Keratinocyte (primary cell): ENCODE data around the gene RIOK2. TPM values are rescaled to one million over a fixed set of nuclear protein-coding genes. Genes with fewer than 3 reads are reported as not detected.

ENCODE experiments used
- DNase-seq: peaks from one replicate; pipeline ENCODE4 v3.0.0-alpha.2; 2011; ENCODE audit warnings: low read depth, missing footprints, low spot score
- FAIRE-seq: peaks from 2 replicates; lab custom pipeline; 2011; peaks lifted over from hg19 to GRCh38; lab: Jason Lieb, UNC
- H2AFZ ChIP-seq: 2 replicates; pipeline ENCODE4 v1.6.0; 2012; ENCODE audit warnings: low read length, control low read depth, inconsistent platforms; ENCODE audit not compliant: control insufficient read depth
- H3K27ac ChIP-seq: 2 replicates; pipeline ENCODE4 v1.5.1; 2011; ENCODE audit warnings: low read length; ENCODE audit not compliant: control insufficient read depth, insufficient read depth
- H3K27me3 ChIP-seq: 3 replicates; pipeline ENCODE4 v1.6.0; 2011; ENCODE audit warnings: low read length; ENCODE audit not compliant: control insufficient read depth, insufficient read depth; ENCODE audit errors: extremely low read depth
- H3K36me3 ChIP-seq, 2 experiments: 2 replicates in 1 of 2; 3 replicates in 1 of 2; pipeline ENCODE4 v1.5.1; 2011; ENCODE audit warnings: low read length in 2 of 2, mild to moderate bottlenecking in 1 of 2; ENCODE audit not compliant: control insufficient read depth in 2 of 2, insufficient read depth in 2 of 2; ENCODE audit errors: extremely low read depth in 1 of 2
- H3K4me1 ChIP-seq: 3 replicates; pipeline ENCODE4 v1.5.1; 2011; ENCODE audit warnings: low read length; ENCODE audit not compliant: control insufficient read depth, insufficient read depth; ENCODE audit errors: extremely low read depth
- H3K4me2 ChIP-seq: 3 replicates; pipeline ENCODE4 v1.6.0; 2011; ENCODE audit warnings: low read depth, low read length; ENCODE audit not compliant: control insufficient read depth, insufficient read depth; ENCODE audit errors: extremely low read depth
- H3K4me3 ChIP-seq, 3 experiments: fragments of 200-600 bp in 1 of 3; sonication (generic) in 1 of 3; 2 replicates in 2 of 3; 3 replicates in 1 of 3; pipeline ENCODE4 v1.5.1; 2011 to 2016; ENCODE audit warnings: low read length in 3 of 3, mild to moderate bottlenecking in 3 of 3, control low read depth in 2 of 3, inconsistent platforms in 1 of 3, low read depth in 1 of 3, mixed read lengths in 1 of 3, mixed run types in 1 of 3, moderate library complexity in 1 of 3; ENCODE audit not compliant: control insufficient read depth in 2 of 3, insufficient read depth in 2 of 3; ENCODE audit errors: extremely low read depth in 1 of 3
- H3K79me2 ChIP-seq: 2 replicates; pipeline ENCODE4 v1.6.0; 2012; ENCODE audit warnings: low read length; ENCODE audit not compliant: control insufficient read depth, insufficient read depth
- H3K9ac ChIP-seq: 3 replicates; pipeline ENCODE4 v1.6.0; 2011; ENCODE audit warnings: low read length; ENCODE audit not compliant: control insufficient read depth, insufficient read depth; ENCODE audit errors: extremely low read depth
- H3K9me1 ChIP-seq: 3 replicates; pipeline ENCODE4 v1.6.0; 2011; ENCODE audit warnings: low read length; ENCODE audit not compliant: control insufficient read depth, insufficient read depth; ENCODE audit errors: extremely low read depth
- H3K9me3 ChIP-seq: 2 replicates; pipeline ENCODE4 v1.5.1; 2012; ENCODE audit warnings: low read depth, low read length; ENCODE audit not compliant: control insufficient read depth
- H4K20me1 ChIP-seq: 3 replicates; pipeline ENCODE4 v1.6.0; 2011; ENCODE audit warnings: low read length; ENCODE audit not compliant: control insufficient read depth, insufficient read depth; ENCODE audit errors: extremely low read depth
- CTCF ChIP-seq, 3 experiments: IDR thresholded peaks in 1 of 3; conservative IDR thresholded peaks in 1 of 3; optimal IDR thresholded peaks in 1 of 3; 2 replicates in 2 of 3; 3 replicates in 1 of 3; pipeline versions ENCODE3 to v1.5.1; 2011; ENCODE audit warnings: low read length in 3 of 3, mild to moderate bottlenecking in 3 of 3, moderate library complexity in 2 of 3, control low read depth in 1 of 3, inconsistent platforms in 1 of 3; ENCODE audit not compliant: insufficient read depth in 2 of 3; ENCODE audit errors: extremely low read depth in 1 of 3
- EZH2 ChIP-seq: IDR thresholded peaks from one replicate; pipeline ENCODE4 v1.6.1; 2012; ENCODE audit warnings: inconsistent platforms, mild to moderate bottlenecking, low read length, moderate library complexity
- dilution Hi-C: fragments of 300-500 bp; cut with MboI; formaldehyde crosslinking; loops from one replicate; pipeline ENCODE4 v1.7.0; 2020; ENCODE audit warnings: low sequenced_read_pairs; ENCODE audit not compliant: extremely low pct_ligation_motif_present
- polyA plus RNA-seq, 5 experiments: library from polyadenylated mRNA; depleted of rRNA in 3 of 5; stranded (reverse) in 3 of 5; stranded (forward) in 1 of 5; unstranded in 1 of 5; fragments of >200 nt; gene quantifications; 1 replicate in 1 of 5; 2 replicates in 3 of 5; 3 replicates in 1 of 5; pipeline versions ENCODE4 v1.2.1 to v1.2.3, GENCODE V29; 2011 to 2012; ENCODE audit warnings: missing spikeins in 2 of 5, low read depth in 1 of 5, low replicate concordance in 1 of 5

Gene RIOK2
- polyA plus RNA-seq, 1 donor (not counting 4 experiments of a cell fraction or from before 2014, with no cell fraction given): 34.5 TPM

DNA sequence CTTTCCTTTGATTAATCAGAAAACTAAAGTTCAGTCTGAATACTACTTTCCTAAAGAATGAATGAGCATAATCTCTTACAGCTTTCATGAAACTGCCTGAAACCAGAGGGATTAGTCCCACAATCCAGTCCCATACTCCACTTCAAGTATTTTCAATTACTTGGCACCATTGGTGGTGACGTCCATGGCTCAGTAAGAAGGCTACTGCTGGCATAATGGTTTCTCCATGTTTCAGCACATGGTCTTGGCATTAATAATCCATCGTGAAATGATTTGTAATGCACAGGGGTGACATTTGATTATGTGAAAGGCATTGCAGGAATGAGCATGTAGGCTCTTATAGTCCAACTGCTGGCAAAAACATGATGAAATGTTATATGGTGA is 64.0 kb downstream of the RIOK2 start:
- DNase-seq (no peak), FAIRE-seq (no peak)
- Histone ChIP-seq H3K9ac (no peak overlapping the region), H3K4me2 (no peak overlapping the region), H3K9me1 (no peaks in the 10 kb centered on the region), H4K20me1 (no peaks in the 10 kb centered on the region), H3K79me2 (no peaks in the 10 kb centered on the region), H3K4me3 (no peak overlapping the region), H2AFZ (no peak overlapping the region), H3K27ac (no peak overlapping the region), H3K27me3 (peaks cover 5% of the 10 kb centered on the region), H3K9me3 (no peaks in the 10 kb centered on the region), H3K4me1 (no peaks in the 10 kb centered on the region), H3K36me3 (no peaks in the 10 kb centered on the region)
- TF ChIP-seq CTCF (optimal IDR thresholded peaks at IDR 0.05 in 1 of 3, IDR thresholded peaks at IDR 0.05 in 1 of 3, conservative IDR thresholded peaks at IDR 0.05 in 1 of 3; ENCODE audit: extremely low read depth in 1 of 3, insufficient read depth in 2 of 3, low read length in 3 of 3) (no peak), EZH2 (no peak)
- dilution Hi-C loops: no loop called here

GRCh38 chr5:97118261-97119006 is 64.6 kb downstream of the RIOK2 start:
- no peaks in the 10 kb centered on the region for H3K36me3 ChIP-seq
- H3K9me1 ChIP-seq: no peaks in the 10 kb centered on the region
- no peaks in the 10 kb centered on the region for H4K20me1 ChIP-seq
- H3K4me2 ChIP-seq: no peak overlapping the region
- H3K9ac ChIP-seq: no peak overlapping the region
- no peak for TF ChIP-seq CTCF (optimal IDR thresholded peaks at IDR 0.05 in 1 of 3, IDR thresholded peaks at IDR 0.05 in 1 of 3, conservative IDR thresholded peaks at IDR 0.05 in 1 of 3; ENCODE audit: extremely low read depth in 1 of 3, insufficient read depth in 2 of 3, low read length in 3 of 3)
- TF ChIP-seq EZH2: no peak
- peaks cover 5% of the 10 kb centered on the region for H3K27me3 ChIP-seq
- dilution Hi-C loops: no loop called here
- no peak for FAIRE-seq
- H3K9me3 ChIP-seq: no peaks in the 10 kb centered on the region
- no peaks in the 10 kb centered on the region for H3K79me2 ChIP-seq
- no peak for DNase-seq
- H3K27ac ChIP-seq: no peak overlapping the region
- no peak overlapping the region for H3K4me3 ChIP-seq
- no peaks in the 10 kb centered on the region for H3K4me1 ChIP-seq
- H2AFZ ChIP-seq: no peak overlapping the region
